Neural crest cell (in vitro differentiated cells): ENCODE measurements around the gene CACNA2D3. TPM values are rescaled to one million over a fixed set of nuclear protein-coding genes. Genes with fewer than 3 reads are reported as not detected.
A peak's percentile ranks its signal among the peaks of the same experiment; 100 is the strongest.

Source experiments
- DNase-seq: peaks from one replicate; pipeline ENCODE4 v3.0.0; 2021; ENCODE audit warnings: low read depth, mixed read lengths, low spot score
- H3K27ac Mint-ChIP-seq: one replicate; pipeline ENCODE4 v1.8.0; 2021; ENCODE audit warnings: mild to moderate bottlenecking, mixed read lengths; ENCODE audit not compliant: unreplicated experiment
- H3K27me3 Mint-ChIP-seq: 2 replicates; pipeline ENCODE4 v1.8.0; 2021; ENCODE audit warnings: low read depth, mild to moderate bottlenecking, mixed read lengths
- H3K36me3 Mint-ChIP-seq: 2 replicates; pipeline ENCODE4 v1.8.0; 2021; ENCODE audit warnings: low read depth, mild to moderate bottlenecking, mixed read lengths
- H3K4me1 Mint-ChIP-seq: 2 replicates; pipeline ENCODE4 v1.8.0; 2021; ENCODE audit warnings: mixed read lengths
- H3K4me3 Mint-ChIP-seq: one replicate; pipeline ENCODE4 v1.8.0; 2021; ENCODE audit warnings: mild to moderate bottlenecking, mixed read lengths
- H3K9me3 Mint-ChIP-seq: 2 replicates; pipeline ENCODE4 v1.8.0; 2021; ENCODE audit warnings: mixed read lengths
- CTCF ChIP-seq: fragments of 200-600 bp; sonication (generic); conservative IDR thresholded peaks from 2 replicates; pipeline ENCODE4 v1.5.0; 2021; ENCODE audit warnings: antibody characterized with exemption, mild to moderate bottlenecking
- total RNA-seq: library from RNA; stranded (reverse); gene quantifications from 2 replicates; pipeline ENCODE4 v1.2.1, GENCODE V29; 2021

The CACNA2D3 gene
- total RNA-seq, 1 donor from 2014 or later = 0.82 TPM

- DNase-seq = no peak
- Mint-ChIP-seq H3K27ac (no peak overlapping the region), H3K27me3 (peaks cover 89% of the 10 kb centered on the region), H3K9me3 (no peaks in the 10 kb centered on the region), H3K4me1 (peaks cover 10% of the 10 kb centered on the region), H3K4me3 (peak overlapping the region; percentile 82), H3K36me3 (no peaks in the 10 kb centered on the region)
- TF ChIP-seq CTCF = no peak
Measured at GRCh38 chr3:54123003-54123775, 837 bp downstream of the CACNA2D3 start.

- Mint-ChIP-seq H3K27ac (no peak overlapping the region), H3K27me3 (peaks cover 89% of the 10 kb centered on the region), H3K4me3 (peak overlapping the region; percentile 82), H3K4me1 (peaks cover 10% of the 10 kb centered on the region), H3K36me3 (no peaks in the 10 kb centered on the region), H3K9me3 (no peaks in the 10 kb centered on the region)
- DNase-seq = no peak
- TF ChIP-seq CTCF = no peak
Measured at GRCh38 chr3:54123776-54124196, 1.4 kb downstream of the CACNA2D3 start.

GRCh38 chr3:54125300-54125699 lies 2.9 kb downstream of the CACNA2D3 start:
- TF ChIP-seq CTCF = no peak
- peaks cover 85% of the 10 kb centered on the region for H3K27me3 Mint-ChIP-seq
- H3K27ac Mint-ChIP-seq = no peak overlapping the region
- H3K36me3 Mint-ChIP-seq = no peaks in the 10 kb centered on the region
- H3K4me3 Mint-ChIP-seq = no peak overlapping the region
- DNase-seq = no peak
- no peaks in the 10 kb centered on the region for H3K9me3 Mint-ChIP-seq
- peaks cover 10% of the 10 kb centered on the region for H3K4me1 Mint-ChIP-seq

GRCh38 chr3:54126551-54126950 lies 4.2 kb downstream of the CACNA2D3 start:
- Mint-ChIP-seq H3K9me3 (no peaks in the 10 kb centered on the region), H3K27ac (no peak overlapping the region), H3K4me3 (no peak overlapping the region), H3K4me1 (peaks cover 10% of the 10 kb centered on the region), H3K27me3 (peaks cover 80% of the 10 kb centered on the region), H3K36me3 (no peaks in the 10 kb centered on the region)
- TF ChIP-seq CTCF = no peak
- no peak for DNase-seq

- no peak for DNase-seq
- Mint-ChIP-seq H3K4me1 (peaks cover 10% of the 10 kb centered on the region), H3K27ac (no peak overlapping the region), H3K36me3 (no peaks in the 10 kb centered on the region), H3K27me3 (peaks cover 80% of the 10 kb centered on the region), H3K4me3 (no peak overlapping the region), H3K9me3 (no peaks in the 10 kb centered on the region)
- TF ChIP-seq CTCF = no peak
Measured at GRCh38 chr3:54127499-54128056, 5.2 kb downstream of the CACNA2D3 start.
